ENCODE data around the gene PSMA7. TPM values are rescaled to one million over a fixed set of nuclear protein-coding genes. Genes with fewer than 3 reads are reported as not detected.

PSMA7 gene
- total RNA-seq, 1 donor, result 215 TPM

DNA sequence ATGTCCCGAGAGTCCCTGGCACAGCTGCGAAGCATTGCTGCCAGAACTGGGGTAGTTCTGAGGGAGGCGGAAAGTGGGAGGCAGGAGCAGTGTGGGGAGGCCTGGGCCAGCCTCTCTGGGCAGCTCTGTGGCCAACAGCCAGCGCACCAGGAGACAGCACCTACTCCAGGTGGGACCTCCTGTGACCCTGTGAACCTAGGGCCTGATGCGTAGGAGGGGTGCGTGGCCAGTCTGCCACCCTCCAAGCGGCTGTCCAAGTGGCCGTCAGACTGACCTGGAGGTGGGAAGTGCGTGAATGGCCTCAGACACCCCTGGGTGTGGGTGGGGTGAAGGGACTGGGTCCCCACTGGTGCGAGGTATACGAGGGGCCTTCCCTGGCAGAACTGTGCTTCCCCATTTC is 15.9 kb upstream of the PSMA7 start:
- Histone ChIP-seq H2AFZ (ENCODE audit: low read length) (no peak overlapping the region), H3K27me3 (ENCODE audit: insufficient read depth, low read length) (no peaks in the 10 kb centered on the region), H4K20me1 (ENCODE audit: insufficient read depth, low read length) (peaks cover 31% of the 10 kb centered on the region), H3K27ac (ENCODE audit: low read depth, low read length) (no peak overlapping the region), H3K36me3 (ENCODE audit: insufficient read depth, low read length) (peaks cover 4% of the 10 kb centered on the region), H3K4me1 (ENCODE audit: insufficient read depth, low read length) (peaks cover 20% of the 10 kb centered on the region), H3K4me2 (ENCODE audit: insufficient read depth, low read length) (no peak overlapping the region), H3K79me2 (ENCODE audit: insufficient read depth, low read length) (peaks cover 67% of the 10 kb centered on the region), H3K9me3 (ENCODE audit: low read depth, low read length) (no peaks in the 10 kb centered on the region), H3K4me3 (ENCODE audit: insufficient read depth, low read length) (no peak overlapping the region)
- TF ChIP-seq, protein P1, sequence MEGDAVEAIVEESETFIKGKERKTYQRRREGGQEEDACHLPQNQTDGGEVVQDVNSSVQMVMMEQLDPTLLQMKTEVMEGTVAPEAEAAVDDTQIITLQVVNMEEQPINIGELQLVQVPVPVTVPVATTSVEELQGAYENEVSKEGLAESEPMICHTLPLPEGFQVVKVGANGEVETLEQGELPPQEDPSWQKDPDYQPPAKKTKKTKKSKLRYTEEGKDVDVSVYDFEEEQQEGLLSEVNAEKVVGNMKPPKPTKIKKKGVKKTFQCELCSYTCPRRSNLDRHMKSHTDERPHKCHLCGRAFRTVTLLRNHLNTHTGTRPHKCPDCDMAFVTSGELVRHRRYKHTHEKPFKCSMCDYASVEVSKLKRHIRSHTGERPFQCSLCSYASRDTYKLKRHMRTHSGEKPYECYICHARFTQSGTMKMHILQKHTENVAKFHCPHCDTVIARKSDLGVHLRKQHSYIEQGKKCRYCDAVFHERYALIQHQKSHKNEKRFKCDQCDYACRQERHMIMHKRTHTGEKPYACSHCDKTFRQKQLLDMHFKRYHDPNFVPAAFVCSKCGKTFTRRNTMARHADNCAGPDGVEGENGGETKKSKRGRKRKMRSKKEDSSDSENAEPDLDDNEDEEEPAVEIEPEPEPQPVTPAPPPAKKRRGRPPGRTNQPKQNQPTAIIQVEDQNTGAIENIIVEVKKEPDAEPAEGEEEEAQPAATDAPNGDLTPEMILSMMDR (IDR thresholded peaks at IDR 0.05; ENCODE audit: extremely low read depth, low read depth, low read length), result no peak
- peak; percentile 77 for DNase-seq (ENCODE audit: insufficient read length, low spot score, missing footprints)

DNA sequence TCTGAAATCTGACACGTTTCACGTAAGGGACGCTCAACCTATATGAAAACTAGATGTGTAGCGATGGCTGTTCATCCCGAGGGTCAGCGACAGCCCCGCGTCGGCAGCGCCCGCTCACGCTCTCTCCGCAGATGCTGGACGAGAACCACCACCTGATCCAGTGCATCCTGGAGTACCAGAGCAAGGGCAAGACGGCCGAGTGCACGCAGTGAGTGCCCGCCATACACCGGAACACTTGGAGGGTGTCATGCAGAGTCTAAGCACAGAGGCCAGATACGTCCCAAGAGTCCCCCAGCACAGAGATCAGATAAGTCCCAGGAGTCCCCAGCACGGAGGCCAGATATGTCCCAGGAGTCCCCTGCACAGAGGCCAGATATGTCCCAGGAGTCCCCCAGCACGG is 15.3 kb upstream of the PSMA7 start:
- Histone ChIP-seq H4K20me1 (ENCODE audit: insufficient read depth, low read length) (peaks cover 36% of the 10 kb centered on the region), H3K4me3 (ENCODE audit: insufficient read depth, low read length) (no peak overlapping the region), H2AFZ (ENCODE audit: low read length) (no peak overlapping the region), H3K36me3 (ENCODE audit: insufficient read depth, low read length) (peaks cover 3% of the 10 kb centered on the region), H3K27ac (ENCODE audit: low read depth, low read length) (no peak overlapping the region), H3K9me3 (ENCODE audit: low read depth, low read length) (no peaks in the 10 kb centered on the region), H3K27me3 (ENCODE audit: insufficient read depth, low read length) (no peaks in the 10 kb centered on the region), H3K4me1 (ENCODE audit: insufficient read depth, low read length) (peaks cover 20% of the 10 kb centered on the region), H3K79me2 (ENCODE audit: insufficient read depth, low read length) (peaks cover 72% of the 10 kb centered on the region), H3K4me2 (ENCODE audit: insufficient read depth, low read length) (no peak overlapping the region)
- no peak for DNase-seq (ENCODE audit: insufficient read length, low spot score, missing footprints)
- TF ChIP-seq, protein P1 (IDR thresholded peaks at IDR 0.05; ENCODE audit: extremely low read depth, low read depth, low read length), result no peak

DNA sequence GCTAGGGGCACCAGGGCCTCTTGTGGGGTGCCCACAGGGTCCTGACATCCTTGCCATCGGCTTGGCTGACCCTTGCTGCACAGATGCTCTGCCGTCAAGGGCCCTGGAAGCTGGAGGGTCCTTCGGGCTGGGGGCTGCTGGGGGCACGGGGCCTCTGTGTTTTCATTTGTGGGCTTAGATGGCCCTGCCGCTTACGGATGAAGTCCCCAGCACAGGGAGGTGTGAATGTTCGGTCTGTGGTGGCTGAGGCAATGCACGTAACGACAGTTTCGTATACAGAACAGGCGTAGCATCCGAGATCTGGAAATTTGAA is 14.8 kb upstream of the PSMA7 start:
- H4K20me1 ChIP-seq (ENCODE audit: insufficient read depth, low read length), result peaks cover 40% of the 10 kb centered on the region
- H3K9me3 ChIP-seq (ENCODE audit: low read depth, low read length), result no peaks in the 10 kb centered on the region
- H3K79me2 ChIP-seq (ENCODE audit: insufficient read depth, low read length), result peaks cover 77% of the 10 kb centered on the region
- H3K36me3 ChIP-seq (ENCODE audit: insufficient read depth, low read length), result peaks cover 4% of the 10 kb centered on the region
- H3K4me1 ChIP-seq (ENCODE audit: insufficient read depth, low read length), result peaks cover 20% of the 10 kb centered on the region
- H2AFZ ChIP-seq (ENCODE audit: low read length), result no peak overlapping the region
- no peaks in the 10 kb centered on the region for H3K27me3 ChIP-seq (ENCODE audit: insufficient read depth, low read length)
- TF ChIP-seq, protein P1 (IDR thresholded peaks at IDR 0.05; ENCODE audit: extremely low read depth, low read depth, low read length), result no peak
- peak; percentile 76 for DNase-seq (ENCODE audit: insufficient read length, low spot score, missing footprints)
- no peak overlapping the region for H3K4me2 ChIP-seq (ENCODE audit: insufficient read depth, low read length)
- H3K4me3 ChIP-seq (ENCODE audit: insufficient read depth, low read length), result no peak overlapping the region
- no peak overlapping the region for H3K27ac ChIP-seq (ENCODE audit: low read depth, low read length)

DNA sequence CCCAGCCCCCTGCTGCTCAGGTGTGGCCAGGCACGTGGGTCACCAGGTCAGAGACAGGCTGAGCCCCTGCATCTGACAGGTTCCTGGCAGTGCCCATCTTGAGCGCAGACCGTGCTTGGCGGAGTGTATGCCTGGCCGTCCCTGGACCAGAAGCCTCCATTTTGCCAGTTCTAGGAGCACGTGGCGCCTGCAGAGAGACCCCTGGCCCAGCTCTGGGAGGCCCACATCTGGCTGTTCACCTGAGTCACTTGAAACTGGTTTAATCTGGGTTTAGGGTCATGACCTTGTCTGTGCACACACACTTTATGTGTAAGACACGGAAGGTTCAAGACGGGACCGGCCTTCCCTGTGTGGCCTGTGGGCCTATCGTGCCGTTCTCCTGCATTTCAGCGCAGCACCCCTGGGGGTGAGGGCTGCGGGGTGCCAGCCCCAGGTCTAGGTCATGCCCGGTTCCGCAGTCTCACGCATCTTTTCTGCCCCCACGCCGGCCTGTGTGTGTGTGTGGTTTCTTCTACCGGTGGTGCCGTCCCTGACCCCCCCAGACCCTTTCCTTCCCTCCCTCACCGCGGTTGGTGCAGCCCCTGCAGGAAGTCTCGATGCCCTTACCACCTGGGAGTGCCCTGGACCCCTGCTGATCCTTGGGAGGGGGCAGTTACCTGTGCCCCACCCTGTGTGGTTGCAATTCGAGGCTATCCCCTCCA is 14.3 kb upstream of the PSMA7 start:
- Histone ChIP-seq H3K4me2 (ENCODE audit: insufficient read depth, low read length) (no peak overlapping the region), H3K36me3 (ENCODE audit: insufficient read depth, low read length) (peaks cover 5% of the 10 kb centered on the region), H3K4me3 (ENCODE audit: insufficient read depth, low read length) (no peak overlapping the region), H3K9me3 (ENCODE audit: low read depth, low read length) (no peaks in the 10 kb centered on the region), H4K20me1 (ENCODE audit: insufficient read depth, low read length) (peaks cover 42% of the 10 kb centered on the region), H3K27ac (ENCODE audit: low read depth, low read length) (no peak overlapping the region), H2AFZ (ENCODE audit: low read length) (no peak overlapping the region), H3K79me2 (ENCODE audit: insufficient read depth, low read length) (peaks cover 82% of the 10 kb centered on the region), H3K4me1 (ENCODE audit: insufficient read depth, low read length) (peaks cover 20% of the 10 kb centered on the region), H3K27me3 (ENCODE audit: insufficient read depth, low read length) (no peaks in the 10 kb centered on the region)
- peak; percentile 80 for DNase-seq (ENCODE audit: insufficient read length, low spot score, missing footprints)
- TF ChIP-seq, protein P1 (IDR thresholded peaks at IDR 0.05; ENCODE audit: extremely low read depth, low read depth, low read length), result no peak

Data from osteoblast (primary cell).